ENCODE data around the gene SP2.
"Not testable (repeated sequence)": the region's sequence is repeated elsewhere in the genome, so short reads cannot be mapped to it uniquely, and the experiment has no call there.

The SP2 gene

DNA sequence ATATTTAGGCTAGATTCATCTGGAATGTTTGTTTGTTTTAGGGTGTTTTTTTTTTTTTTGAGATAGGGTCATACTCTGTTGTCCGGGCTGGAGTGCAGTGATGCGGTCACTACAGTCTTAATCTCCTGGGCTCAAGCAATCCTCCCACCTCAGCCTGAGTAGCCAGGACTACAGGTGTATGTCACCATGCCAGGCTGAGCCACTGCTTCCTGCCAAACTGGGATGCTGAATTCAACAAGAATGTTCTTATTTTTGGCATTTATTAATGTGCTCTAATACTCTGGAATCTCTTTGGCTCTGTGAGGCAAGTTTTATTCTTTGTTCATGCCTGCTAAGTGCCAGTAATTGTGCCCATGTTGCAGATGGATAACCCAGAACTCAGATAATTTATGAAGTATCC lies 21.5 kb downstream of the SP2 start:
- no peak overlapping the region for H3K9ac ChIP-seq (ENCODE audit: low read length)
- no peak overlapping the region for H2AK5ac ChIP-seq (ENCODE audit: low read length)
- no peak overlapping the region for H2BK12ac ChIP-seq (ENCODE audit: low read length)
- no peak overlapping the region for H3K27ac ChIP-seq (ENCODE audit: low read depth, low read length)
- H2BK120ac ChIP-seq (ENCODE audit: insufficient read depth, low read length, poor library complexity), result no peak overlapping the region
- H3K23ac ChIP-seq (ENCODE audit: low read length), result no peak overlapping the region
- H4K8ac ChIP-seq (ENCODE audit: low read depth, low read length), result no peak overlapping the region
- H4K91ac ChIP-seq (ENCODE audit: low read depth, low read length), result no peak overlapping the region
- DNase-seq, result no peak
- peaks cover 13% of the 10 kb centered on the region in 2 experiments for H3K36me3 ChIP-seq (ENCODE audit: control insufficient read depth in 1 of 2, insufficient read depth in 2 of 2, low read length in 2 of 2)
- H3K27me3 ChIP-seq (ENCODE audit: insufficient read depth, low read length), result no peaks in the 10 kb centered on the region
- no peak overlapping the region for H4K12ac ChIP-seq (ENCODE audit: low read depth, low read length)
- no peak overlapping the region for H3K14ac ChIP-seq (ENCODE audit: low read length)
- H3K4me2 ChIP-seq (ENCODE audit: low read length), result no peak overlapping the region
- no CpG with 5 or more reads among the region's 2 CpGs for WGBS (ENCODE audit: extremely low coverage, insufficient coverage, insufficient read length)
- H3K4me3 ChIP-seq (ENCODE audit: low read depth, low read length), result no peak overlapping the region
- H2BK5ac ChIP-seq (ENCODE audit: low read depth, low read length, poor library complexity), result no peak overlapping the region
- no peak overlapping the region for H3K18ac ChIP-seq (ENCODE audit: low read length)
- no peaks in the 10 kb centered on the region for H3K9me3 ChIP-seq (ENCODE audit: insufficient read depth, low read depth, low read length)
- no peaks in the 10 kb centered on the region for H3K79me2 ChIP-seq (ENCODE audit: control insufficient read depth, insufficient read depth, low read length, poor library complexity)
- H3K79me1 ChIP-seq (ENCODE audit: low read length), result no peaks in the 10 kb centered on the region
- no peak overlapping the region for H2AFZ ChIP-seq (ENCODE audit: insufficient read depth, low read length, poor library complexity)
- no peak overlapping the region for H3K4ac ChIP-seq (ENCODE audit: low read depth, low read length)
- H3K4me1 ChIP-seq (ENCODE audit: control insufficient read depth in 1 of 2, insufficient read depth in 2 of 2, low read length in 2 of 2), result no peaks in the 10 kb centered on the region

DNA sequence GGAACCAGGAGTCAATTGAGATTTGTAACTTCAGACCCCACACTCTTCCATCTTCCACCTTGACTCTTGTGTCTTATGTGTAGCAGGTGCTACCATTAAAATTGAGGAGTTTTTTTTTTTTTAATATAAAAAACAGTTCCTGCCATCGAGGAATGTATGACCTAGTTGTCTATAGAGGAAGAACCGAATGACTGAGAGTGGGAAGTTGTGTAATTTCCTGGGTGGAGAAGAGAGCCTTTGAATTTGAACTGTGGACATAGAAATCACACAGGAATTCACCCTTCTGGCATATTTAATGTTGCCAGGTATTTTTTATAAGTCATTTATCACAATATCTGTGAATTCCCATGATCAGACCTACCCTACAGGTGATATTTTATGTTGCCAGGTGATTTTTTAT lies 22.0 kb downstream of the SP2 start:
- Histone ChIP-seq H2BK120ac (ENCODE audit: insufficient read depth, low read length, poor library complexity) (no peak overlapping the region), H3K9me3 (ENCODE audit: insufficient read depth, low read depth, low read length) (no peaks in the 10 kb centered on the region), H4K91ac (ENCODE audit: low read depth, low read length) (no peak overlapping the region), H3K79me1 (ENCODE audit: low read length) (no peaks in the 10 kb centered on the region), H2AFZ (ENCODE audit: insufficient read depth, low read length, poor library complexity) (no peak overlapping the region), H3K4me1 (ENCODE audit: control insufficient read depth in 1 of 2, insufficient read depth in 2 of 2, low read length in 2 of 2) (no peaks in the 10 kb centered on the region), H2AK5ac (ENCODE audit: low read length) (no peak overlapping the region), H3K27ac (ENCODE audit: low read depth, low read length) (no peak overlapping the region), H3K4me3 (ENCODE audit: low read depth, low read length) (no peak overlapping the region), H3K36me3 (ENCODE audit: control insufficient read depth in 1 of 2, insufficient read depth in 2 of 2, low read length in 2 of 2) (peaks cover 15 to 16% of the 10 kb centered on the region in 2 experiments), H3K27me3 (ENCODE audit: insufficient read depth, low read length) (no peaks in the 10 kb centered on the region), H3K79me2 (ENCODE audit: control insufficient read depth, insufficient read depth, low read length, poor library complexity) (no peaks in the 10 kb centered on the region), H2BK12ac (ENCODE audit: low read length) (no peak overlapping the region), H4K8ac (ENCODE audit: low read depth, low read length) (no peak overlapping the region), H3K9ac (ENCODE audit: low read length) (no peak overlapping the region), H2BK5ac (ENCODE audit: low read depth, low read length, poor library complexity) (no peak overlapping the region), H4K12ac (ENCODE audit: low read depth, low read length) (no peak overlapping the region), H3K18ac (ENCODE audit: low read length) (no peak overlapping the region), H3K4ac (ENCODE audit: low read depth, low read length) (no peak overlapping the region), H3K4me2 (ENCODE audit: low read length) (no peak overlapping the region), H3K23ac (ENCODE audit: low read length) (no peak overlapping the region), H3K14ac (ENCODE audit: low read length) (no peak overlapping the region)
- no CpG with 5 or more reads among the region's 2 CpGs for WGBS (ENCODE audit: extremely low coverage, insufficient coverage, insufficient read length)
- no peak for DNase-seq

DNA sequence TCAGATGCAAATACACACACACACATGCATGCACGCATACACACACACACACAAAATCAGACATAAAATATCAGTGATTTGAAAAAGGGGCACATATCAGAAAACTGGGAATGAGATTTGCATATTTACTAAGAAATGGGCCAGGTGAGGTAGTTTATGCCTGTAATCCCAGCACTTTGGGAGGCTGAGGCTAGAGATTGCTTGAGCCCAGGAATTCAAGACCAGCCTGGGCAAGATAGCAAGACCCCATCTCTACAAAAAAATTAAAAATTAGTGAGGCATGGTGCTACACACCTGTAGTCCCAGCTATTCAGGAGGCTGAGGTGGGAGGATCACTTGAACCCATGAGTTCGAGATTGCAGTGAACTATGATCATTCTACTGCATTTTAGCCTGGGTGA lies 23.0 kb downstream of the SP2 start:
- H3K79me1 ChIP-seq (ENCODE audit: low read length), result no peaks in the 10 kb centered on the region
- no peak overlapping the region for H2BK5ac ChIP-seq (ENCODE audit: low read depth, low read length, poor library complexity)
- H2AK5ac ChIP-seq (ENCODE audit: low read length), result no peak overlapping the region
- no CpG with 5 or more reads among the region's 2 CpGs for WGBS (ENCODE audit: extremely low coverage, insufficient coverage, insufficient read length)
- no peak overlapping the region for H3K27ac ChIP-seq (ENCODE audit: low read depth, low read length)
- DNase-seq, result no peak
- H4K8ac ChIP-seq (ENCODE audit: low read depth, low read length), result no peak overlapping the region
- H3K23ac ChIP-seq (ENCODE audit: low read length), result no peak overlapping the region
- H3K27me3 ChIP-seq (ENCODE audit: insufficient read depth, low read length), result no peaks in the 10 kb centered on the region
- H3K18ac ChIP-seq (ENCODE audit: low read length), result no peak overlapping the region
- no peak overlapping the region for H3K4me2 ChIP-seq (ENCODE audit: low read length)
- no peak overlapping the region for H3K4ac ChIP-seq (ENCODE audit: low read depth, low read length)
- H3K9me3 ChIP-seq (ENCODE audit: insufficient read depth, low read depth, low read length), result no peaks in the 10 kb centered on the region
- H2AFZ ChIP-seq (ENCODE audit: insufficient read depth, low read length, poor library complexity), result no peak overlapping the region
- H3K9ac ChIP-seq (ENCODE audit: low read length), result no peak overlapping the region
- no peak overlapping the region for H3K4me3 ChIP-seq (ENCODE audit: low read depth, low read length)
- no peak overlapping the region for H4K91ac ChIP-seq (ENCODE audit: low read depth, low read length)
- no peaks in the 10 kb centered on the region for H3K79me2 ChIP-seq (ENCODE audit: control insufficient read depth, insufficient read depth, low read length, poor library complexity)
- no peak overlapping the region for H2BK120ac ChIP-seq (ENCODE audit: insufficient read depth, low read length, poor library complexity)
- no peak overlapping the region for H3K14ac ChIP-seq (ENCODE audit: low read length)
- H2BK12ac ChIP-seq (ENCODE audit: low read length), result no peak overlapping the region
- peaks cover 18 to 20% of the 10 kb centered on the region in 2 experiments for H3K36me3 ChIP-seq (ENCODE audit: control insufficient read depth in 1 of 2, insufficient read depth in 2 of 2, low read length in 2 of 2)
- H4K12ac ChIP-seq (ENCODE audit: low read depth, low read length), result no peak overlapping the region
- H3K4me1 ChIP-seq (ENCODE audit: control insufficient read depth in 1 of 2, insufficient read depth in 2 of 2, low read length in 2 of 2), result no peaks in the 10 kb centered on the region

DNA sequence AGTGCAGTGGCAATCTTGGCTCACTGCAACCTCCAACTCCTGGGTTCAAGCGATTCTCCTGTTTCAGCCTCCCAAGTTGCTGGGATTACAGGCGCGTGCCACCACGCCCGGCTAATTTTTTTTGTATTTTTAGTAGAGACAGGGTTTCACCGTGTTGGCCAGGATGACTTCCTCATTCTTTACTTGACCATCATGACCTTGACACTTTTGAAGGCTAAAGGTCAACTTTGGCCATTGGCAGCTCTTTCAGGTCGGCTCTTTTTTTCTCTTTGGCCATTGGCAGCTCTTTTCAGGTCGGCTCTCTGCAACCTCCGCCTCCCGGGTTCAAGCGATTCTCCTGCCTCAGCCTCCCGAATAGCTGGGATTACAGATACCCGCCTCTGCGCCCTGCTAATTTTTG lies 23.9 kb downstream of the SP2 start:
- H2BK12ac ChIP-seq (ENCODE audit: low read length); H3K4me2 ChIP-seq (ENCODE audit: low read length); H3K4me3 ChIP-seq (ENCODE audit: low read depth, low read length); H3K23ac ChIP-seq (ENCODE audit: low read length); H2AK5ac ChIP-seq (ENCODE audit: low read length); H3K27me3 ChIP-seq (ENCODE audit: insufficient read depth, low read length); H3K27ac ChIP-seq (ENCODE audit: low read depth, low read length); H3K79me1 ChIP-seq (ENCODE audit: low read length); H4K8ac ChIP-seq (ENCODE audit: low read depth, low read length); H2AFZ ChIP-seq (ENCODE audit: insufficient read depth, low read length, poor library complexity); H2BK5ac ChIP-seq (ENCODE audit: low read depth, low read length, poor library complexity); H3K4me1 ChIP-seq (ENCODE audit: control insufficient read depth in 1 of 2, insufficient read depth in 2 of 2, low read length in 2 of 2); H3K9ac ChIP-seq (ENCODE audit: low read length); H3K4ac ChIP-seq (ENCODE audit: low read depth, low read length); H2BK120ac ChIP-seq (ENCODE audit: insufficient read depth, low read length, poor library complexity); DNase-seq; H3K14ac ChIP-seq (ENCODE audit: low read length); H4K12ac ChIP-seq (ENCODE audit: low read depth, low read length); H3K79me2 ChIP-seq (ENCODE audit: control insufficient read depth, insufficient read depth, low read length, poor library complexity); H3K18ac ChIP-seq (ENCODE audit: low read length); H3K9me3 ChIP-seq (ENCODE audit: insufficient read depth, low read depth, low read length); H4K91ac ChIP-seq (ENCODE audit: low read depth, low read length): not testable (repeated sequence)
- WGBS (ENCODE audit: extremely low coverage, insufficient coverage, insufficient read length), result no CpG with 5 or more reads among the region's 14 CpGs
- peaks cover 23% of the 10 kb centered on the region in 2 experiments for H3K36me3 ChIP-seq (ENCODE audit: control insufficient read depth in 1 of 2, insufficient read depth in 2 of 2, low read length in 2 of 2)

All from trophoblast cell (in vitro differentiated cells and primary cell).